Fibroblast of mammary gland (primary cell): ENCODE results near the gene INKA2.

ENCODE experiments used
- DNase-seq: peaks from one replicate; pipeline ENCODE4 v3.0.0-alpha.2; 2010; ENCODE audit warnings: low read depth
- H3K4me3 ChIP-seq: 2 replicates; pipeline ENCODE4 v1.5.1; 2011; ENCODE audit warnings: low read depth, mild to moderate bottlenecking, low read length, moderate library complexity; ENCODE audit not compliant: control insufficient read depth
- CTCF ChIP-seq: conservative IDR thresholded peaks from 2 replicates; pipeline ENCODE4 v1.5.1; 2011; ENCODE audit warnings: low read depth, low read length, inconsistent platforms; ENCODE audit not compliant: control insufficient read depth, insufficient read depth

Gene INKA2

GRCh38 chr1:111720977-111721786 is 18.0 kb downstream of the INKA2 start:
- H3K4me3 ChIP-seq = no peak overlapping the region
- DNase-seq = peak; percentile 15
- no peak for TF ChIP-seq CTCF

GRCh38 chr1:111720274-111720976 is 18.8 kb downstream of the INKA2 start:
- DNase-seq = no peak
- no peak for TF ChIP-seq CTCF
- H3K4me3 ChIP-seq = no peak overlapping the region

GRCh38 chr1:111719674-111720132 is 19.5 kb downstream of the INKA2 start:
- no peak for TF ChIP-seq CTCF
- DNase-seq = no peak
- no peak overlapping the region for H3K4me3 ChIP-seq

- DNase-seq = no peak
- H3K4me3 ChIP-seq = no peak overlapping the region
- no peak for TF ChIP-seq CTCF
Measured at GRCh38 chr1:111719135-111719534, 20.1 kb downstream of the INKA2 start.

GRCh38 chr1:111717450-111717849 is 21.7 kb downstream of the INKA2 start:
- DNase-seq = no peak
- no peak overlapping the region for H3K4me3 ChIP-seq

GRCh38 chr1:111716333-111716732 is 22.9 kb downstream of the INKA2 start:
- DNase-seq = no peak
- TF ChIP-seq CTCF = no peak
- H3K4me3 ChIP-seq = no peak overlapping the region

More at GRCh38 chr1:111717450-111717849, 21.7 kb downstream of the INKA2 start:
- no peak for TF ChIP-seq CTCF
